ENCODE results near the gene CHRNA3. TPM values are rescaled to one million over a fixed set of nuclear protein-coding genes. Genes with fewer than 3 reads are reported as not detected.
A peak's percentile ranks its signal among the peaks of the same experiment; 100 is the strongest.

Gene CHRNA3
- total and polyA plus RNA-seq, 2 donors (not counting 1 experiment from before 2014, with no cell fraction given): not detected

DNA sequence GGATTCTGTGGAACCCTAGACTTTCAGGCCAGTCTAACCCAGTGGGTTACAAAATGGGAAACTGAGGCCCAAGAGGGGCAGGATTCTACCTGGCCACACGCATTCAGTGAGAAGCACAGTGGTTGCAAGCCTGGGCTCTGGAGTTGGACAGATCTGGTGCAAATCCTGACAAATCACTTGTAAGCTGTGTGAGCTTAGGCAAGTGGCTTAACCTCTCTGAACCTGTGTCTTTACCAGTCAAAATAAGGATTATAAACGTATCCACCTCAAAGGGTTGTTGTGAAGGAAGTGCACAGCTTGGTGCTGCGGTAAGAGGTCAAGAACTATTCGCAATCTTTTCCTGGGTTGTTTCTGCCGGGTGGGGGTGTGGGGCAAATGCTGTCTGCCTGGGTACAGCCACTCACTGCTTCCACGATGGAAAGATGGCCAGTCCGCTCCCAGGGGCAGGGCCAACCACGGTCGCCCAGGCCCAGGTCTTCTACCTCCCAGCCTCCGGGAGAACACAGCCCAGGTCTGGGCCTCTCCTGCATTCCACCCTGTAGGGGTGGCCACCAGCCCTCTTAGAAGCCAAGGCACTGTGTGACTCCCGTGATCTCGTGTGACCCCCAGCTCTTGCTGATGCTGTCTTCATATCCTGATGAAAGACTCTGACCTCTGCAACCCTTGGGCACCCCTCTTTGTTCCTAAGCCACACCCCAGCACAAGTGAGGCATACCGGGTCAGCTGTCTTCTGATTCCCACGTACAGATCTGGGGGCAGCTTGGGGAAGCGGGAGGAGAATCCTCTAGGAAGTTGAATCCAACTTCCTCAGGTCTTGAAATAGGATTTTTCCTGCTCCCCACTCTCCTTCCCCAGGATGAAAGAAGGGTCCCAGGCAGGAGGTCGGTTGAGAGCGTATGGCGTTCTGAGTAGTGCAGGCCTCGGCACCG lies 1.5 kb downstream of the CHRNA3 start:
- intact Hi-C loops (cut with micrococcal nuclease): loop anchor here (10.0 kb wide), 1 partner anchor 286 kb away; no protein-coding TSS in a partner anchor

More for the DNA sequence above, 1.5 kb downstream of the CHRNA3 start:
- Mint-ChIP-seq H3K27me3 (peaks cover 41% of the 10 kb centered on the region), H3K4me3 (no peak overlapping the region), H3K27ac (no peak overlapping the region), H3K4me1 (peaks cover 4% of the 10 kb centered on the region), H3K9me3 (ENCODE audit: insufficient read depth) (no peaks in the 10 kb centered on the region)
- POLR2A ChIA-PET: no interaction called here
- CTCF ChIA-PET: interaction anchor here (0.5 to 2.0 kb wide), 5 partner anchors 90 to 566 kb away, joined by 3 to 18 read pairs (median 5); no protein-coding TSS in a partner anchor
- ATAC-seq (ENCODE audit: low read depth): no peak
- no peak for TF ChIP-seq EZH2 (IDR thresholded peaks at IDR 0.05; ENCODE audit: borderline replicate concordance, insufficient read depth, low read depth, low read length, poor library complexity, severe bottlenecking)
- no peak for TF ChIP-seq CTCF (IDR thresholded peaks at IDR 0.05)
- Histone ChIP-seq H3K36me3 (replicated peaks in 1 of 2; ENCODE audit: control extremely low read depth in 1 of 2, control insufficient read depth in 1 of 2, extremely low read depth in 1 of 2, insufficient read depth in 2 of 2, low read length in 1 of 2) (no peaks in the 10 kb centered on the region), H3K27me3 (replicated peaks in 1 of 4; ENCODE audit: control extremely low read depth in 1 of 4, control insufficient read depth in 3 of 4, insufficient read depth in 4 of 4, low read length in 3 of 4) (peaks cover 0 to 33% (median 14%) of the 10 kb centered on the region in 4 experiments), H3K4me3 (ENCODE audit: control extremely low read depth in 1 of 5, extremely low read depth in 1 of 5, insufficient read depth in 1 of 5, low read depth in 2 of 5, low read length in 4 of 5) (no peak overlapping the region), H3K27ac (ENCODE audit: low read length in 2 of 2) (no peak overlapping the region), H2AFZ (ENCODE audit: insufficient read depth, low read depth, low read length, poor library complexity, severe bottlenecking) (no peak overlapping the region), H3K4me1 (ENCODE audit: control insufficient read depth in 2 of 2, insufficient read depth in 2 of 2, low read length in 2 of 2) (peaks cover 4 to 13% of the 10 kb centered on the region in 2 donors), H3K9ac (ENCODE audit: low read length) (no peak overlapping the region), H3K79me2 (ENCODE audit: control insufficient read depth, insufficient read depth, low read length) (no peaks in the 10 kb centered on the region), H4K20me1 (ENCODE audit: control insufficient read depth, insufficient read depth, low read length, poor library complexity, severe bottlenecking) (no peaks in the 10 kb centered on the region), H3K9me3 (ENCODE audit: control extremely low read depth in 1 of 3, control insufficient read depth in 2 of 3, insufficient read depth in 1 of 3, low read length in 2 of 3) (no peaks in the 10 kb centered on the region), H3K4me2 (replicated peaks; ENCODE audit: low read depth, low read length, poor library complexity, severe bottlenecking) (peak overlapping the region; percentile 48)
- 63% methylated on average over 17 of the region's 20 CpGs for WGBS (ENCODE audit: insufficient coverage)
- DNase-seq: no peak
